Skeletal muscle satellite cell (primary cell): ENCODE results near the gene ZBTB6. TPM values are rescaled to one million over a fixed set of nuclear protein-coding genes. Genes with fewer than 3 reads are reported as not detected.
A peak's percentile ranks its signal among the peaks of the same experiment; 100 is the strongest.
"Not testable (repeated sequence)": the region's sequence is repeated elsewhere in the genome, so short reads cannot be mapped to it uniquely, and the experiment has no call there.

Source experiments
- H3K27me3 ChIP-seq: 2 replicates; pipeline ENCODE4 v1.7.0; 2013; ENCODE audit warnings: low read length; ENCODE audit not compliant: control insufficient read depth, insufficient read depth
- H3K36me3 ChIP-seq: 2 replicates; pipeline ENCODE4 v1.7.0; 2013; ENCODE audit warnings: mild to moderate bottlenecking, control low read depth, low read length; ENCODE audit not compliant: insufficient read depth
- H3K4me1 ChIP-seq: 2 replicates; pipeline ENCODE4 v1.7.0; 2013; ENCODE audit warnings: low read length; ENCODE audit not compliant: control insufficient read depth, insufficient read depth
- H3K4me2 ChIP-seq: 2 replicates; pipeline ENCODE4 v1.7.0; 2013; ENCODE audit warnings: mild to moderate bottlenecking, low read length
- H3K4me3 ChIP-seq: 2 replicates; pipeline ENCODE4 v1.7.0; 2013; ENCODE audit warnings: low read length
- H3K9ac ChIP-seq: 2 replicates; pipeline ENCODE4 v1.7.0; 2013; ENCODE audit warnings: mild to moderate bottlenecking, low read depth, low read length, moderate library complexity
- H3K9me3 ChIP-seq: replicated peaks from 2 replicates; pipeline ENCODE4 v1.7.0; 2013; ENCODE audit warnings: mild to moderate bottlenecking, control low read depth, low read length
- small RNA-seq: library from RNA; depleted of rRNA; stranded (forward); fragments of <200 nt; gene quantifications from one replicate; pipeline ENCODE3, GENCODE V24; 2012

ZBTB6 gene

GRCh38 chr9:122867276-122867675, 45.8 kb downstream of the ZBTB6 start:
- not testable (repeated sequence) for H3K4me2 ChIP-seq, H3K9me3 ChIP-seq, H3K9ac ChIP-seq, H3K27me3 ChIP-seq, H3K4me3 ChIP-seq, H3K4me1 ChIP-seq
- H3K36me3 ChIP-seq, result peaks cover 41% of the 10 kb centered on the region

- Histone ChIP-seq H3K9ac (no peak overlapping the region), H3K27me3 (no peaks in the 10 kb centered on the region), H3K4me3 (no peak overlapping the region), H3K4me2 (no peak overlapping the region), H3K9me3 (no peaks in the 10 kb centered on the region), H3K36me3 (peaks cover 32% of the 10 kb centered on the region), H3K4me1 (no peaks in the 10 kb centered on the region)
Observed at GRCh38 chr9:122866079-122866478, 47.0 kb downstream of the ZBTB6 start.

GRCh38 chr9:122865300-122865699, 47.8 kb downstream of the ZBTB6 start:
- Histone ChIP-seq H3K9me3 (no peaks in the 10 kb centered on the region), H3K4me2 (no peak overlapping the region), H3K9ac (no peak overlapping the region), H3K4me3 (no peak overlapping the region), H3K4me1 (peaks cover 6% of the 10 kb centered on the region), H3K27me3 (no peaks in the 10 kb centered on the region), H3K36me3 (peaks cover 31% of the 10 kb centered on the region)

GRCh38 chr9:122863407-122863806, 49.7 kb downstream of the ZBTB6 start:
- Histone ChIP-seq H3K9ac (no peak overlapping the region), H3K9me3 (no peaks in the 10 kb centered on the region), H3K27me3 (no peaks in the 10 kb centered on the region), H3K4me3 (no peak overlapping the region), H3K4me1 (peaks cover 6% of the 10 kb centered on the region), H3K4me2 (no peak overlapping the region), H3K36me3 (peaks cover 36% of the 10 kb centered on the region)

GRCh38 chr9:122860319-122861142, 52.6 kb downstream of the ZBTB6 start:
- H3K9ac ChIP-seq, result no peak overlapping the region
- H3K27me3 ChIP-seq, result no peaks in the 10 kb centered on the region
- H3K9me3 ChIP-seq, result no peaks in the 10 kb centered on the region
- H3K4me2 ChIP-seq, result no peak overlapping the region
- peaks cover 58% of the 10 kb centered on the region for H3K36me3 ChIP-seq
- no peak overlapping the region for H3K4me3 ChIP-seq
- peaks cover 6% of the 10 kb centered on the region for H3K4me1 ChIP-seq

Small RNA genes lying within 50 kb of the gene (small RNA-seq; reads per million reads assigned to genes)
- gene RNY1P15, result not detected
- 220 reads per million, percentile 98 among the genes with 10 or more reads in this experiment for gene SNORD90
